Measurements from ENCODE around the gene TMEM164.

Gene TMEM164

DNA sequence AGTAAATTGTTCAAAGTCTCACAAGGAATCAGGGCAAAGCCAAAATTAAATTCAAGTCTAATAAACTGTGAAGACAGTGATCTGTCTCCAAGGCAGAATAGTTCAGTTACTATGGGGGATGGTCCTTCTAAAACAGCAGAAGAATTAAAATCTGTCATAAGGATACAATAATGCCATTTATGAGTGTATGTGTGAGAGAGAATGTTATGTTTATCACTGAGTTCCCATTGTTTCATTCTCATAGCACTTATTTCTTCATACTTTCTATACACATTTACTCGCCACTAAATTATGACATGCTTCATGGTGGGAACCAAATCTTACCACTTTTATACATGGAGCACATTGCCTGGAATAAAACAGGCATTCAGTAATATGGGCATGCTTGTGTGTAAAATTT lies 212.5 kb downstream of the TMEM164 start:
- no peak for DNase-seq

DNA sequence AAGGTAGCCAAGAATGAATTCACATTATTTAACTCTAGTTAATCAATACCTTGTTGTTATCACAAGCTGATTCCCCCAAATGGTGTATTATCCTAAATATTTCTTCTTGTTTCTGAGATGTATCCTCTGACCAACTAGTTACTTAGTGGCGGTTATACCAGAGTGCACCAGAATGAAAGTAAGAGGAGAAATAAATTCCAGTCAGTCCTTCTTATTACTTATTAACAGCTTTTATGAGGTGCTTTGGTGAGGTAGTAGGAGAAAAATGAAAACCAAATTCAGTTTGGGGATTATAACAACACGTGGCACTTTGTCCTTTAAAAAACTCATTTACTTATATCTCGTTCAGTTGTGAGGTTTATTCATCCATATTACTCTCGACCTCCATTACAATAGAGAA lies 213.1 kb downstream of the TMEM164 start:
- no peak for DNase-seq

DNA sequence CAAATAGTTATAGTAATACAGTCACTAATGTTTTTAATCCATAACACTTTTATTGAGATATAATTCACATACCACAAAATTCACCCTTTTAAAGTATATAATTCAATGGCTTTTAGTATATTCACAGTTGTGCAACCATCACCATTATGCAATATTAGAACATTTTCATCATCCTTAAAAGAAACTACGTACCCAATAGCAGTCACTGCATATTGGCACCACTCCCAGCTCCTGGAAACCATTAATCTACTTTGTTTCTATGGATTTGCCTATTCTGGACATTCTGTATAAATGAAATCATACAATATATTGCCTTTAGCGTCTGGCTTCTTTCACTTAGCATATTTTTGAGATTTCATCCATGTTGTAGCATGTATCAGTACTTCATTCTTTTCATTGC lies 215.7 kb downstream of the TMEM164 start:
- no peak for DNase-seq

DNA sequence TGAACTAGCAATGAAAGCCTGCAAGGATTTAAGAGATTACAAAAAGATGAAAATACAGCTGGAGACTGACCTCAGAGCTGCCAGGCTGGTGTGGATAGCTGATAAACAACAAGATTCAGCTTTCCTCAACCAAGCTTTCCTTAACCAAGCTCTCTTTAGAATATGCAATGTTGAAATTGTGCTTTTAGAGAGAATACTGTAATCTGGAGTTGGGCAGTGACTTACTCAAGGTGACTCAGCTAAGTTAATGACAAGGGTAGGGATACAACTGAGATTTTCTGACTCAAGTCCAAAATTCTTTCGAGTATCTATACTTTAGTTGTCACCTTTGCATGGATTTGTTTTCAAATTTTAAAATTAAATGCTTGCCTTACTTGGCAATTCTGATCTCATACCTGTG lies 217.0 kb downstream of the TMEM164 start:
- DNase-seq, result no peak

DNA sequence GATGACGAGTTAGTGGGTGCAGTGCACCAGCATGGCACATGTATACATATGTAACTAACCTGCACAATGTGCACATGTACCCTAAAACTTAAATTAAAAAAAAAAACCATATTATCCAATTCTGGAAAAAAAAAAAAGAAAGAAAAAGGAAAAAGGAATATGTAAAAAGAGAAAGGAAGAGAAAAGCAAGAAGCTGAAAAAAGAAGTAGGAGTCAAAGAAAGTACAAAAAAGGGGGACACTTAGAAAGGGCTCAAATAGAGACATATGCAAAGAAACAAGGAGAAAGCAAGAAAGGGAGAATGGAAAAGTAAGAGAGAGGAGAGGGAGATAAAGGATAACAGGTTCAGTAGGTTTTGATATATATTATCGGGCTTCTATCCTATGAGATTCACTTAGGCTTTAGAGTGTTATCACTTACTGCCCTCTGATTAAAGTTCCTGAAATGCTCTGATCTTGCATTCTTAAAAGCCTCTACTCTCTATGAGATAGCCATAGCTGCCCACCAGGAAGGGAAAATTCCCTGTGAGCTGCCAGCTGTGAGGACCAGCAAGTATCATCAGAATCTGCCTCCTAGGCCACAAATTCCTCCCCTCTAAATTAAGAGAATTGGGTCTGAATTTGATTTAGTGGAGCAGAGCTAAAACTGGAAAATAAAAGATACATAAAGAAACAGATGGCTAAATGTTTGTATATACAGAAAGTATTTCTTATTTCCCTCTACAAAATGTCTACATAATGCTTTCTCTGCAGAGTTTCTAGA lies 219.8 kb downstream of the TMEM164 start:
- no peak for DNase-seq

DNA sequence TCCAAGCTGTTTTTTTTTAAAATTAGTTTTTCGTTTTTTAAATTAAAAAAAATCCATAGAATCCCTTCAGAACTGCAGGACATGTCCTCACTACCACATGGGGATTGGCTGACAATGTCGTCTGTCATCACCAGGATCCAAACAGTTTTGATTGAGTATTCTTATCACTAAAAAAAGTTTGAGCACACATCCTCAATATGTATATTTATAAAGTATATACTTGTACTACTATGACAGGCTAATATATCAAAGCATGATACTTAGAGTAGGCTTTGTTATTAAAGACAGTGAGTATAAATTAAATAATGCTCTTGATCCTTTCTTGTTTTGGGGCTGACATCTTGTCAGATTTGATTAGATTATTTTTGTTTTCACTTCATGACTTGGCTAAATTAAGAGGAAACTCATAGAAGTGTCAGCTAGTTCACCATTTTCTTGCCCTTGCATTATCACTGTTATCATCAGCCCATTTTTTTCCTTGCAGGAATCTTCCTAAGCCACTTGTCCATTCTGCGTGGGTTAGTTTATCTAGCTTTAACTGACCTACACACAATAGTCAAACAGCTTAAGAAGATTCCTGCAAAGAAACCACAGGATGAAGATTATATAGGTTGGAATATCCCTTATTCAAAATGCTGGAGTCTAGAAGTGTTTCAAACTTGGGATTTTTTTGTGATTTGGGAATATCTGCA lies 222.2 kb downstream of the TMEM164 start:
- no peak for DNase-seq

DNA sequence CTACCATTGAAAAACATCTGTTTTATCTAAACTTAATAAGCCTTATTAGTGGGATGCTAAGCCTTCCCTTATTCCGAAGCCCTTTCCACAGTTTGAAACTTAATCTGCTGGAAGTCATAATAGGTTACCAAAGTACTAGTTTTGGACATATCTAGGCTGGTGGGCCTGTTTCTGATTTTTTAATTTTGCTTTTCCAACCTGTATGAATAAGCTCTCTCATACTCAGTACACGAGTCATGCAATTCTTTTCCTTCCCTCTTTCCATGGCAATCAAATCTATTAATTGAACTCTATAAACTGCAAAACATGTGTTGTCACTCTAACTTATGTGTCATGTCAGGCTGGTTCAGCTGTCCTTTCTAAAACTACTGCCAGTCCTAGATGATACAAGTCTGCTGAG lies 224.0 kb downstream of the TMEM164 start:
- DNase-seq, result no peak
